HFF-Myc (cell line): Measurements from ENCODE around the gene INPP4B.

ENCODE experiments used
- DNase-seq: peaks from one replicate; pipeline ENCODE4 v3.0.0-alpha.2; 2011; ENCODE audit warnings: low read depth; ENCODE audit errors: extremely low read depth
- H3K4me3 ChIP-seq: replicated peaks from 2 replicates; pipeline ENCODE4 v1.5.1; 2011; ENCODE audit warnings: low read depth, mild to moderate bottlenecking, control low read depth, low read length
- TF ChIP-seq, protein P1 (sequence below): IDR thresholded peaks from 2 replicates; pipeline ENCODE4 v1.5.1; 2012; ENCODE audit warnings: mild to moderate bottlenecking, low read depth, low read length, control low read depth; ENCODE audit errors: missing control alignments

The INPP4B gene

GRCh38 chr4:142092941-142093340 lies 753.2 kb downstream of the INPP4B start:
- TF ChIP-seq, protein P1, sequence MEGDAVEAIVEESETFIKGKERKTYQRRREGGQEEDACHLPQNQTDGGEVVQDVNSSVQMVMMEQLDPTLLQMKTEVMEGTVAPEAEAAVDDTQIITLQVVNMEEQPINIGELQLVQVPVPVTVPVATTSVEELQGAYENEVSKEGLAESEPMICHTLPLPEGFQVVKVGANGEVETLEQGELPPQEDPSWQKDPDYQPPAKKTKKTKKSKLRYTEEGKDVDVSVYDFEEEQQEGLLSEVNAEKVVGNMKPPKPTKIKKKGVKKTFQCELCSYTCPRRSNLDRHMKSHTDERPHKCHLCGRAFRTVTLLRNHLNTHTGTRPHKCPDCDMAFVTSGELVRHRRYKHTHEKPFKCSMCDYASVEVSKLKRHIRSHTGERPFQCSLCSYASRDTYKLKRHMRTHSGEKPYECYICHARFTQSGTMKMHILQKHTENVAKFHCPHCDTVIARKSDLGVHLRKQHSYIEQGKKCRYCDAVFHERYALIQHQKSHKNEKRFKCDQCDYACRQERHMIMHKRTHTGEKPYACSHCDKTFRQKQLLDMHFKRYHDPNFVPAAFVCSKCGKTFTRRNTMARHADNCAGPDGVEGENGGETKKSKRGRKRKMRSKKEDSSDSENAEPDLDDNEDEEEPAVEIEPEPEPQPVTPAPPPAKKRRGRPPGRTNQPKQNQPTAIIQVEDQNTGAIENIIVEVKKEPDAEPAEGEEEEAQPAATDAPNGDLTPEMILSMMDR: no peak
- no peak for DNase-seq
- no peak overlapping the region for H3K4me3 ChIP-seq

DNA sequence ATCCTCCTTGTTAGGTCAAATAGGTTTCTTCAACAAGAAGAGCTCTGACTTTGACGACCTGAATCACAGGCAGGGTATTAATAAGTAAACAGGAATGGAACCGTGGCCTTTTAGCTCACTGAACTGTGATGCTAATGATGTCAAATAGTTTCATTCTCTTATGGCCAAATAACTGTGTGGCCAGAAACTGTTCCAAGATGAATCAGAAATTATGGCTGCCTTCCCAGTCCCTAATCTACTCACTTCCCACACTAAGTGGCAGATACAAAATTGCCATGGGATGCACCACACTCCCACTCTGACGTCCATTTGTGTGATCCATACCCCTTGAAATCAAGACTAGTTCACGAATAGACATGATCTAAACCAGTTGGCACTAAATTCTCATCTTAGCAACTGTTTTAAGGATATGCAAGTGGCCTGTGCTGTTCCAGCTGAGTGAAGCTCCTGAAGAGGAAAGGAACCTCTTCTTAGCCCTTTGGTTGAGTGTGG lies 754.4 kb downstream of the INPP4B start:
- DNase-seq: peak; percentile 83
- TF ChIP-seq, protein P1: no peak
- H3K4me3 ChIP-seq: no peak overlapping the region

DNA sequence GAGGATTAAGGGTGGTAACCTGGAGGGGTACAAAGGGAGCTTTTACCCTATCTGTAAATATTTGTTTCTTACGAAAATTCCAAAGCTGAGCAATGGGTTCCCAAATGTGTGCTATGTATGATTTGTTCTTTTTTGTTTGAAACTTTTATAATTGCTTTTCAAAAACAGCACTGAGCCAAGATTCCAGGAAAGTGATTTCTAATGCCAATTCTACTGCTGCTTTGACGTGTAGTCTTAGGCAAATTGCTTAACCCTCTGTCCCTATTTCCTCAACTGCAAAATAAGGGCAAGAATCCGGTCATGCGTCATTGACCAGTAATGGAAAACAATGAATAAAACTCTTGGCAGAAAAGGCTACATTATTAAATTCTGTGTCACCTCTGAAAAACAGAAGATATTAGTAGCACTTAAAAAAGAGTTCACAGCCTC lies 755.0 kb downstream of the INPP4B start:
- DNase-seq: peak; percentile 41
- H3K4me3 ChIP-seq: no peak overlapping the region
- TF ChIP-seq, protein P1: no peak

DNA sequence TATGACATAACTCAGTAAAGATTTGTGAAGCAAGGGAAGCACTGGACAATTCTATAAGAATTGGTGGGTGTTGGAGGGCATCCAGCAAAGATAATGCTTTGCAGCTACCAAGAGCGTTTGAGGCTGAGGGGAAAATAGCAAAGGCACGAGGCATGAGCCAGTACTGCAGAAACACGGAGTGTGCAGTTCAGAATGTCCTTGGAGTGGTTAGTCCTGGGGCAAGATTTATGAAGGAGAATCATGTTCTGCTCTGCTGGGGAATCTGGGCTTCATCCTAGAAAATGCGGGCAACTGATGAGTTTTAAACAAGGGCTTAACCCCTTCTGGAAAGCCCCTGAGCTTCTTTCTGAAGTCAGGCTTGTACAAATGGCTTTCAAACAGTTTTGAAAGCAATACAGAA lies 757.2 kb downstream of the INPP4B start:
- no peak overlapping the region for H3K4me3 ChIP-seq
- TF ChIP-seq, protein P1: no peak
- no peak for DNase-seq

GRCh38 chr4:142085513-142086292 lies 760.4 kb downstream of the INPP4B start:
- TF ChIP-seq, protein P1: no peak
- DNase-seq: no peak
- H3K4me3 ChIP-seq: no peak overlapping the region

- no peak for DNase-seq
- TF ChIP-seq, protein P1: no peak
- no peak overlapping the region for H3K4me3 ChIP-seq
Measured at GRCh38 chr4:142083264-142083663, 762.8 kb downstream of the INPP4B start.
